PC-3 (cell line): ENCODE measurements around the gene PRKAR1B. TPM values are rescaled to one million over a fixed set of nuclear protein-coding genes. Genes with fewer than 3 reads are reported as not detected.

Experiments used
- ATAC-seq: fragments of 200-7000 bp; cut with Tn5 transposase; 2 replicates; pipeline ENCODE4 v1.9.1; 2020; ENCODE audit warnings: mild to moderate bottlenecking, moderate library complexity
- BruUV-seq: library from RNA; stranded (reverse); fragments of 400-500 nt; replicated peaks from 2 replicates; lab custom pipeline; 2021; lab: Mats Ljungman, UMichigan
- CTCF ChIA-PET: fragments of 300-600 bp; sonication (Branson Sonifier 250); formaldehyde crosslinking; loops from one replicate; lab custom pipeline; 2022; ENCODE audit warnings: antibody characterized with exemption; lab: Charles Lee
- POLR2A ChIA-PET: fragments of 300-600 bp; sonication (Branson Sonifier 250); formaldehyde crosslinking; loops from one replicate; lab custom pipeline; 2022; ENCODE audit warnings: antibody characterized with exemption; ENCODE audit not compliant: unreplicated experiment; lab: Charles Lee
- DNase-seq: peaks from one replicate; pipeline ENCODE4 v3.0.0-alpha.2; 2015
- H2AFZ ChIP-seq: fragments of 300-600 bp; sonication (generic); 2 replicates; pipeline ENCODE4 v1.6.0; 2016; ENCODE audit warnings: antibody characterized with exemption, low read length
- H3F3A ChIP-seq: fragments of 300-600 bp; sonication (generic); one replicate; pipeline ENCODE4 v1.6.0; 2017; ENCODE audit warnings: antibody characterized with exemption, low read length, control low read depth, mild to moderate bottlenecking; ENCODE audit not compliant: unreplicated experiment
- H3K27ac ChIP-seq: fragments of 300-600 bp; sonication (generic); 2 replicates; pipeline ENCODE4 v1.5.1; 2016; ENCODE audit warnings: mild to moderate bottlenecking, low read length
- H3K27me3 ChIP-seq: fragments of 300-600 bp; sonication (generic); 2 replicates; pipeline ENCODE4 v1.6.1; 2016; ENCODE audit warnings: low read length, mixed read lengths
- H3K36me3 ChIP-seq: fragments of 300-600 bp; sonication (generic); 2 replicates; pipeline ENCODE4 v1.6.1; 2016; ENCODE audit warnings: low read depth, mixed run types, low read length, mixed read lengths
- H3K4me1 ChIP-seq: fragments of 300-600 bp; sonication (generic); 2 replicates; pipeline ENCODE4 v1.5.1; 2016; ENCODE audit warnings: low read length; ENCODE audit not compliant: insufficient read depth
- H3K4me2 ChIP-seq: fragments of 300-600 bp; sonication (generic); 2 replicates; pipeline ENCODE4 v1.6.0; 2016; ENCODE audit warnings: low read length
- H3K4me3 ChIP-seq: fragments of 300-600 bp; sonication (generic); 2 replicates; pipeline ENCODE4 v1.5.1; 2016; ENCODE audit warnings: mild to moderate bottlenecking, low read length, mixed read lengths
- H3K79me2 ChIP-seq: fragments of 300-600 bp; sonication (generic); 2 replicates; pipeline ENCODE4 v1.6.1; 2017; ENCODE audit warnings: low read length, mixed read lengths
- H3K9ac ChIP-seq: fragments of 300-600 bp; sonication (generic); 2 replicates; pipeline ENCODE4 v1.6.0; 2016; ENCODE audit warnings: mild to moderate bottlenecking, low read length
- H3K9me2 ChIP-seq: fragments of 300-600 bp; sonication (generic); replicated peaks from 2 replicates; pipeline ENCODE4 v1.6.1; 2016; ENCODE audit warnings: mixed run types, low read length, mixed read lengths
- H3K9me3 ChIP-seq: fragments of 300-600 bp; sonication (generic); 2 replicates; pipeline ENCODE4 v1.6.1; 2016; ENCODE audit warnings: low read length, mixed read lengths
- H4K20me1 ChIP-seq: fragments of 300-600 bp; sonication (generic); 2 replicates; pipeline ENCODE4 v1.6.1; 2016; ENCODE audit warnings: low read length, mixed read lengths
- CTCF ChIP-seq: fragments of 300-600 bp; sonication (generic); conservative IDR thresholded peaks from 2 replicates; pipeline ENCODE4 v1.5.1; 2017; ENCODE audit warnings: antibody characterized with exemption, low read depth, mild to moderate bottlenecking, low read length
- EZH2 ChIP-seq: fragments of 300-600 bp; sonication (generic); IDR thresholded peaks from one replicate; pipeline ENCODE4 v1.6.1; 2017; ENCODE audit warnings: antibody characterized with exemption, mild to moderate bottlenecking, low read length; ENCODE audit not compliant: unreplicated experiment
- EZH2phosphoT487 ChIP-seq: fragments of 300-600 bp; sonication (generic); IDR thresholded peaks from 2 replicates; pipeline ENCODE4 v1.6.1; 2018; ENCODE audit warnings: mild to moderate bottlenecking, antibody characterized with exemption, low read length, borderline replicate concordance
- intact Hi-C: fragments of 100-400 bp; cut with micrococcal nuclease; formaldehyde crosslinking; loops from 2 replicates; pipeline ENCODE4 v1.9.0; 2023
- total RNA-seq: library from RNA; depleted of rRNA; stranded (reverse); fragments of >200 nt; gene quantifications from 2 replicates; pipeline ENCODE4 v1.2.3, GENCODE V29; 2014

PRKAR1B gene
- total RNA-seq, 1 experiment from 2014 or later: 15.6 TPM

- no peak for DNase-seq
- H3K9me3 ChIP-seq: no peaks in the 10 kb centered on the region
- no peaks in the 10 kb centered on the region for H3F3A ChIP-seq
- H3K9ac ChIP-seq: no peak overlapping the region
- POLR2A ChIA-PET: no interaction called here
- intact Hi-C loops: loop anchor here (5.0 kb wide), 1 partner anchor 131 kb away; no protein-coding TSS in a partner anchor
- BruUV-seq: no TSS peak
- no peak overlapping the region for H2AFZ ChIP-seq
- H3K9me2 ChIP-seq: no peaks in the 10 kb centered on the region
- H3K4me1 ChIP-seq: no peaks in the 10 kb centered on the region
- H3K4me2 ChIP-seq: no peak overlapping the region
- no peaks in the 10 kb centered on the region for H4K20me1 ChIP-seq
- H3K4me3 ChIP-seq: no peak overlapping the region
- ATAC-seq: no peak
- CTCF ChIA-PET: no interaction called here
- no peak overlapping the region for H3K27ac ChIP-seq
- no peaks in the 10 kb centered on the region for H3K27me3 ChIP-seq
- H3K36me3 ChIP-seq: peaks cover 12% of the 10 kb centered on the region; the same call in 1 of the 2 replicates
- TF ChIP-seq EZH2: no peak
- no peak for TF ChIP-seq EZH2phosphoT487
- no peaks in the 10 kb centered on the region for H3K79me2 ChIP-seq
Measured at GRCh38 chr7:772861-773621, 46.0 kb upstream of the PRKAR1B start.

GRCh38 chr7:772392-772791 is 45.3 kb upstream of the PRKAR1B start:
- H3F3A ChIP-seq: no peaks in the 10 kb centered on the region
- H3K27me3 ChIP-seq: no peaks in the 10 kb centered on the region
- intact Hi-C loops: loop anchor here (5.0 kb wide), 1 partner anchor 130 kb away; no protein-coding TSS in a partner anchor
- DNase-seq (no peak), ATAC-seq (no peak)
- H3K36me3 ChIP-seq: peaks cover 12% of the 10 kb centered on the region; the same call in 1 of the 2 replicates
- H3K9ac ChIP-seq: no peak overlapping the region
- no peak overlapping the region for H3K27ac ChIP-seq
- BruUV-seq: no TSS peak
- H4K20me1 ChIP-seq: no peaks in the 10 kb centered on the region
- ChIA-PET POLR2A (no interaction called here), CTCF (no interaction called here)
- H3K9me3 ChIP-seq: no peaks in the 10 kb centered on the region
- TF ChIP-seq EZH2phosphoT487: no peak
- TF ChIP-seq CTCF: no peak
- no peak for TF ChIP-seq EZH2
- no peaks in the 10 kb centered on the region for H3K4me1 ChIP-seq
- H3K9me2 ChIP-seq: no peaks in the 10 kb centered on the region
- H2AFZ ChIP-seq: no peak overlapping the region
- no peak overlapping the region for H3K4me2 ChIP-seq
- no peak overlapping the region for H3K4me3 ChIP-seq
- no peaks in the 10 kb centered on the region for H3K79me2 ChIP-seq

GRCh38 chr7:772005-772294 is 44.9 kb upstream of the PRKAR1B start:
- Histone ChIP-seq H4K20me1 (no peaks in the 10 kb centered on the region), H3K79me2 (no peaks in the 10 kb centered on the region), H3K9ac (no peak overlapping the region), H3K9me3 (no peaks in the 10 kb centered on the region), H3K4me1 (no peaks in the 10 kb centered on the region), H3K36me3 (peaks cover 12% of the 10 kb centered on the region; the same call in 1 of the 2 replicates), H2AFZ (no peak overlapping the region), H3K9me2 (no peaks in the 10 kb centered on the region), H3K27ac (no peak overlapping the region), H3F3A (no peaks in the 10 kb centered on the region), H3K27me3 (no peaks in the 10 kb centered on the region), H3K4me2 (no peak overlapping the region), H3K4me3 (no peak overlapping the region)
- ChIA-PET CTCF (interaction anchor here (0.6 kb wide), 1 partner anchor 450 kb away, joined by 3 read pairs; no protein-coding TSS in a partner anchor), POLR2A (no interaction called here)
- intact Hi-C loops: loop anchor here (5.0 kb wide), 1 partner anchor 130 kb away; no protein-coding TSS in a partner anchor
- TF ChIP-seq EZH2 (no peak), CTCF (no peak), EZH2phosphoT487 (no peak)
- no peak for DNase-seq
- ATAC-seq: no peak
- no TSS peak for BruUV-seq
